H9 (cell line): ENCODE results near the gene ATG7. TPM values are rescaled to one million over a fixed set of nuclear protein-coding genes. Genes with fewer than 3 reads are reported as not detected.

Experiments used
- DNase-seq: peaks from one replicate; pipeline ENCODE4 v3.0.0-alpha.2; 2017
- H2AFZ ChIP-seq: one replicate; pipeline ENCODE4 v1.6.1; 2013; ENCODE audit warnings: mild to moderate bottlenecking, low read length, control low read depth, moderate library complexity
- H2AK5ac ChIP-seq: 2 replicates; pipeline ENCODE4 v1.6.1; 2013; ENCODE audit warnings: low read length, control low read depth, mixed read lengths; ENCODE audit not compliant: insufficient read length
- H2BK120ac ChIP-seq: one replicate; pipeline ENCODE4 v1.6.1; 2013; ENCODE audit warnings: low read depth, mild to moderate bottlenecking, low read length, control low read depth, inconsistent platforms; ENCODE audit not compliant: poor library complexity, severe bottlenecking
- H2BK12ac ChIP-seq: 2 replicates; pipeline ENCODE4 v1.6.1; 2013; ENCODE audit warnings: low read length, control low read depth, mixed read lengths, low read depth; ENCODE audit not compliant: insufficient read length
- H2BK15ac ChIP-seq: 2 replicates; pipeline ENCODE4 v1.6.1; 2013; ENCODE audit warnings: low read depth, low read length, control low read depth
- H2BK20ac ChIP-seq: one replicate; pipeline ENCODE4 v1.6.1; 2013; ENCODE audit warnings: low read depth, mild to moderate bottlenecking, low read length, control low read depth, inconsistent platforms; ENCODE audit not compliant: poor library complexity, severe bottlenecking
- H2BK5ac ChIP-seq: 2 replicates; pipeline ENCODE4 v1.6.1; 2013; ENCODE audit warnings: low read length, control low read depth, mixed read lengths; ENCODE audit not compliant: insufficient read length
- H3K14ac ChIP-seq: 2 replicates; pipeline ENCODE4 v1.6.1; 2013; ENCODE audit warnings: low read length, control low read depth; ENCODE audit not compliant: insufficient read depth
- H3K18ac ChIP-seq: 2 replicates; pipeline ENCODE4 v1.6.1; 2013; ENCODE audit warnings: low read depth, mild to moderate bottlenecking, mixed read lengths, low read length, control low read depth; ENCODE audit not compliant: insufficient read length
- H3K23ac ChIP-seq: 2 replicates; pipeline ENCODE4 v1.6.1; 2013; ENCODE audit warnings: low read length, control low read depth, mixed read lengths, low read depth; ENCODE audit not compliant: insufficient read length
- H3K23me2 ChIP-seq: 2 replicates; pipeline ENCODE4 v1.6.1; 2013; ENCODE audit warnings: low read depth, mild to moderate bottlenecking, mixed read lengths, low read length, control low read depth; ENCODE audit not compliant: insufficient read length, poor library complexity, severe bottlenecking
- H3K27ac ChIP-seq: 2 replicates; pipeline ENCODE4 v1.5.1; 2013; ENCODE audit warnings: low read length, control low read depth, mixed read lengths, low read depth; ENCODE audit not compliant: insufficient read length
- H3K27me3 ChIP-seq: 2 replicates; pipeline ENCODE4 v1.6.1; 2013; ENCODE audit warnings: low read length, control low read depth, inconsistent platforms; ENCODE audit not compliant: insufficient read depth
- H3K4ac ChIP-seq: 2 replicates; pipeline ENCODE4 v1.6.1; 2013; ENCODE audit warnings: low read depth, mild to moderate bottlenecking, control low read depth, inconsistent platforms, low read length, moderate library complexity
- H3K4me1 ChIP-seq: 2 replicates; pipeline ENCODE4 v1.6.1; 2013; ENCODE audit warnings: low read length, control low read depth, inconsistent platforms; ENCODE audit not compliant: insufficient read depth
- H3K4me2 ChIP-seq: 2 replicates; pipeline ENCODE4 v1.6.1; 2013; ENCODE audit warnings: low read length, control low read depth, mixed read lengths; ENCODE audit not compliant: insufficient read length, insufficient read depth
- H3K56ac ChIP-seq: 2 replicates; pipeline ENCODE4 v1.6.1; 2013; ENCODE audit warnings: low read depth, mild to moderate bottlenecking, mixed read lengths, low read length, control low read depth; ENCODE audit not compliant: insufficient read length
- H3K79me1 ChIP-seq: 2 replicates; pipeline ENCODE4 v1.6.1; 2013; ENCODE audit warnings: low read depth, mild to moderate bottlenecking, moderate library complexity, low read length, control low read depth, inconsistent platforms; ENCODE audit not compliant: insufficient read depth, poor library complexity, severe bottlenecking
- H3K79me2 ChIP-seq: 2 replicates; pipeline ENCODE4 v1.6.1; 2013; ENCODE audit warnings: low read length, control low read depth, inconsistent platforms; ENCODE audit not compliant: insufficient read depth
- H3K9ac ChIP-seq: 2 replicates; pipeline ENCODE4 v1.6.1; 2013; ENCODE audit warnings: low read length, control low read depth, mixed read lengths; ENCODE audit not compliant: insufficient read length; ENCODE audit errors: extremely low read depth
- H3K9me3 ChIP-seq: one replicate; pipeline ENCODE4 v1.6.1; 2013; ENCODE audit warnings: low read depth, low read length, inconsistent platforms; ENCODE audit not compliant: control insufficient read depth
- H3T11ph ChIP-seq: one replicate; pipeline ENCODE4 v1.6.1; 2013; ENCODE audit warnings: mild to moderate bottlenecking, low read length, control low read depth, inconsistent platforms
- H4K20me1 ChIP-seq: one replicate; pipeline ENCODE4 v1.6.1; 2013; ENCODE audit not compliant: control insufficient read depth, insufficient read length, insufficient read depth
- H4K5ac ChIP-seq: 2 replicates; pipeline ENCODE4 v1.6.1; 2013; ENCODE audit warnings: low read depth, mild to moderate bottlenecking, mixed read lengths, low read length, control low read depth; ENCODE audit not compliant: insufficient read length
- H4K8ac ChIP-seq: replicated peaks from 2 replicates; pipeline ENCODE4 v1.6.1; 2013; ENCODE audit warnings: low read length, control low read depth, mixed read lengths, low read depth; ENCODE audit not compliant: insufficient read length
- H4K91ac ChIP-seq: 2 replicates; pipeline ENCODE4 v1.6.1; 2013; ENCODE audit warnings: low read depth, mild to moderate bottlenecking, moderate library complexity, mixed read lengths, low read length, control low read depth; ENCODE audit not compliant: insufficient read length
- H3K27ac Mint-ChIP-seq, 3 experiments: 2 replicates in 2 of 3; 3 replicates in 1 of 3; pipeline ENCODE4 v1.8.0; 2020 to 2021; ENCODE audit warnings: mixed read lengths in 3 of 3, mild to moderate bottlenecking in 1 of 3, moderate library complexity in 1 of 3
- H3K27me3 Mint-ChIP-seq: 2 replicates; pipeline ENCODE4 v1.8.0; 2021; ENCODE audit warnings: low read depth, mild to moderate bottlenecking, moderate library complexity, mixed read lengths
- H3K36me3 Mint-ChIP-seq, 3 experiments: 2 replicates in 2 of 3; 3 replicates in 1 of 3; pipeline ENCODE4 v1.8.0; 2020 to 2021; ENCODE audit warnings: low read depth in 3 of 3, mixed read lengths in 3 of 3; ENCODE audit not compliant: insufficient read depth in 1 of 3
- H3K4me1 Mint-ChIP-seq, 2 experiments: 2 replicates each; pipeline ENCODE4 v1.8.0; 2020; ENCODE audit warnings: mixed read lengths in 2 of 2
- H3K4me3 Mint-ChIP-seq, 2 experiments: 2 replicates in 1 of 2; 3 replicates in 1 of 2; pipeline ENCODE4 v1.8.0; 2020 to 2021; ENCODE audit warnings: mild to moderate bottlenecking in 2 of 2, mixed read lengths in 2 of 2, moderate library complexity in 1 of 2
- H3K9me3 Mint-ChIP-seq, 2 experiments: 2 replicates in 1 of 2; 3 replicates in 1 of 2; pipeline ENCODE4 v1.8.0; 2020; ENCODE audit warnings: mild to moderate bottlenecking in 2 of 2, mixed read lengths in 2 of 2, moderate library complexity in 1 of 2
- WGBS: extraction: QIAGEN DNeasy Blood & Tissue Kit; methylation state at CpG from one replicate; pipeline ENCODE4 v1.1.7; 2013; ENCODE audit warnings: missing lambda C conversion rate, low lambda C conversion rate, mixed read lengths; ENCODE audit not compliant: insufficient read length; ENCODE audit errors: extremely low coverage; 5-methylcytosine and 5-hydroxymethylcytosine counted together
- total RNA-seq: library from RNA; stranded (reverse); gene quantifications from 2 replicates; pipeline ENCODE4 v1.2.1, GENCODE V29; 2021
- TF ChIP-seq, protein P1 (sequence below): fragments of 200-600 bp; sonication (generic); conservative IDR thresholded peaks from 3 replicates; pipeline ENCODE4 v1.8.0; 2021; ENCODE audit warnings: antibody characterized with exemption, mild to moderate bottlenecking

The ATG7 gene
- total RNA-seq, 1 experiment from 2014 or later, result 17.9 TPM

DNA sequence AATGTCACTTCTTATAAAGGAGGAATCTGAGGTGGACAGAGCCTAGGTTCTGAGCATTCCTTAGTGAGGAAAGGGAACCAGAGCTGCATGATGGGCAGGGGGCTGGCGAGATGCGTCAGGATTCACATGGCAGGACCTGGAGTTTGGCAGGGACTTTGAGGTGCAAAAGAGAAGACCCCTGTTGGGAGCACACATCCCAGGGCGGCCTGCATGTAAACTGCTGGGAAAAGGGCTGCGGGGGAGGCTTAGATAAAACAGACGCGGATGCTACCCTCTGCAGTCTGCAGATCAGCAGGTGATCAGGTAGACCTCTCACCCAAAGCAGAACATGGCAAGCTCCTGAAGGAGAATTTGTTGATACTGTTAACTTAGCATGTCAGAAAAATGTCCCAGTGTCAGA is 203.1 kb downstream of the ATG7 start:
- no peak overlapping the region for H3K4me2 ChIP-seq
- H2BK5ac ChIP-seq, result no peak overlapping the region
- no peaks in the 10 kb centered on the region for H3K9me3 ChIP-seq
- no peak overlapping the region for H3T11ph ChIP-seq
- H2BK15ac ChIP-seq, result no peak overlapping the region
- no peaks in the 10 kb centered on the region for H3K79me2 ChIP-seq
- no peaks in the 10 kb centered on the region for H3K23me2 ChIP-seq
- H4K8ac ChIP-seq, result no peak overlapping the region
- H2BK12ac ChIP-seq, result no peak overlapping the region
- Mint-ChIP-seq H3K36me3 (no peaks in the 10 kb centered on the region; a peak in 1 of 7 replicates), H3K9me3 (no peaks in the 10 kb centered on the region), H3K4me1 (peaks cover 31 to 42% of the 10 kb centered on the region in 2 experiments), H3K27me3 (no peaks in the 10 kb centered on the region), H3K27ac (no peak overlapping the region; a peak in 1 of 7 replicates), H3K4me3 (no peak overlapping the region)
- H2AFZ ChIP-seq, result no peak overlapping the region
- H3K4ac ChIP-seq, result no peak overlapping the region
- TF ChIP-seq, protein P1, sequence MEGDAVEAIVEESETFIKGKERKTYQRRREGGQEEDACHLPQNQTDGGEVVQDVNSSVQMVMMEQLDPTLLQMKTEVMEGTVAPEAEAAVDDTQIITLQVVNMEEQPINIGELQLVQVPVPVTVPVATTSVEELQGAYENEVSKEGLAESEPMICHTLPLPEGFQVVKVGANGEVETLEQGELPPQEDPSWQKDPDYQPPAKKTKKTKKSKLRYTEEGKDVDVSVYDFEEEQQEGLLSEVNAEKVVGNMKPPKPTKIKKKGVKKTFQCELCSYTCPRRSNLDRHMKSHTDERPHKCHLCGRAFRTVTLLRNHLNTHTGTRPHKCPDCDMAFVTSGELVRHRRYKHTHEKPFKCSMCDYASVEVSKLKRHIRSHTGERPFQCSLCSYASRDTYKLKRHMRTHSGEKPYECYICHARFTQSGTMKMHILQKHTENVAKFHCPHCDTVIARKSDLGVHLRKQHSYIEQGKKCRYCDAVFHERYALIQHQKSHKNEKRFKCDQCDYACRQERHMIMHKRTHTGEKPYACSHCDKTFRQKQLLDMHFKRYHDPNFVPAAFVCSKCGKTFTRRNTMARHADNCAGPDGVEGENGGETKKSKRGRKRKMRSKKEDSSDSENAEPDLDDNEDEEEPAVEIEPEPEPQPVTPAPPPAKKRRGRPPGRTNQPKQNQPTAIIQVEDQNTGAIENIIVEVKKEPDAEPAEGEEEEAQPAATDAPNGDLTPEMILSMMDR, result no peak
- no peaks in the 10 kb centered on the region for H3K79me1 ChIP-seq
- no peak overlapping the region for H3K27ac ChIP-seq
- H2BK20ac ChIP-seq, result no peak overlapping the region
- no peak overlapping the region for H4K91ac ChIP-seq
- no peak overlapping the region for H2AK5ac ChIP-seq
- no peaks in the 10 kb centered on the region for H4K20me1 ChIP-seq
- no peak overlapping the region for H4K5ac ChIP-seq
- H3K14ac ChIP-seq, result no peak overlapping the region
- H3K23ac ChIP-seq, result no peak overlapping the region
- H3K18ac ChIP-seq, result no peak overlapping the region
- peaks cover 3% of the 10 kb centered on the region; the same call in 1 of the 2 replicates for H3K4me1 ChIP-seq
- no CpG with 5 or more reads among the region's 6 CpGs for WGBS
- H3K56ac ChIP-seq, result no peak overlapping the region
- DNase-seq, result no peak
- no peak overlapping the region for H3K9ac ChIP-seq
- H2BK120ac ChIP-seq, result no peak overlapping the region
- no peaks in the 10 kb centered on the region for H3K27me3 ChIP-seq
